Measurements from ENCODE around the gene TOMM7.
"Not testable (repeated sequence)": the region's sequence is repeated elsewhere in the genome, so short reads cannot be mapped to it uniquely, and the experiment has no call there.

The TOMM7 gene

DNA sequence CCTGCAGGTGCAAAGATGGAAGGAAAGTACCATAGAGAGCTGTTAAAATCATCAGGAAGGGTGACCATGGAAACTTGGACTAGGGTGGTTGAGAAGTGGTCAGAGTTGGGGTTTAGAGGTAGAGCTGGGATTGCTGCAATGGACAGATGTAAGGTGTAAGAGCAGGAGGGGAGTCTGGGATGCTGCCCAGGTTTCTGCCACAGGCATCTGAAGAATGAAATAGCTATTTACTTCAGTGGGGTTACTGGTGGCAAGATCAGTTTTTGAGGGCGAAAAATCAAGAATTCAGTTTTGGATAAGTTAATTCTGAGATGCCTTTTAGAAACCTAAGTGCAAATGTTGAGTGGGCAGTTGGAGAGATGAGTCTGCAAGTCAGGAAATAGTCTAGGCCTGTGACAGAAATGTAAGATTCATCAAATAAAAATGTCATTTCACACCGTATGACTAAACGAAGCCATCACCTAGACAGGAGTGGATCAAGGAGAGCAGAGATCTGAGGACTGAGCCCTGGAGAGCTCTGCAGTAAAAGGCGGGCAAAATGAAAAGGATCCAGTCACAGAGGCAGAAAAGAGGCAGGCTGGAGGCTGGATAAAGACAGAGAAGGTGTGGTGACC, 22.7 kb upstream of the TOMM7 start:
- Mint-ChIP-seq H3K36me3 (no peaks in the 10 kb centered on the region), H3K4me1 (no peaks in the 10 kb centered on the region), H3K27ac (no peak overlapping the region), H3K27me3 (no peaks in the 10 kb centered on the region), H3K4me3 (no peak overlapping the region), H3K9me3 (no peaks in the 10 kb centered on the region)
- DNase-seq (ENCODE audit: low spot score in 2 of 2) (no peak), ATAC-seq (ENCODE audit: low read depth) (no peak)

DNA sequence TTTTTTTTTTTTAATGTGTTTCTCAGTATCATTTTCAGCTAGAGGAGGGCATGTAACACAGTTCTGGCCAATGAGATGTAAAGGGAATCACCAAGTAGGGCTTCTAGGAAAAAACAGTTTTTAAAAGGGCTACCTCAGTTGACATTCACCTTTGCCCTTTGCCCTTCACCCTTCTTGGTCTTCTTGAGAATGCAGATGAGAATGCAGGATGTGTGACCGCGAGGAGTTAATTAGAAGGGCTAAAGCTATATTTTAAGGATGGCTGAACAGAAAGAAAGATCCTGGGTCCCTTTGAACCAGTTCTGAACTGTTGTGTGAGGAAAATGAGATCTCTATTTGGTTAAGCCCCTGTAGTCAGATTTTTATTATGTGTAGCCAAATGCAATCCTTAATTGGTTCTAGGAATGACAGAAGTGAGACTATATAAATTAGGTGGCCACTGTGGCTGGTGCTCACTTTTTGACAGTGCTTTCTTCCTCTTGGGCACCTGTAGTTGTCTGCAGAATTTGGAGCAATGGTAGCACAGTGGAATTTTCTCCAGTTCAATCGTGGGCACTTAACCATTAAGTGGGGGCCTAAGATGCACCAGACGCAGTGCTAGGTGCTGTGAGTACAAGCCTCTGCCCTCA, 21.1 kb upstream of the TOMM7 start:
- no peaks in the 10 kb centered on the region for H3K9me3 Mint-ChIP-seq
- H3K4me1 Mint-ChIP-seq: no peaks in the 10 kb centered on the region
- H3K4me3 Mint-ChIP-seq: no peak overlapping the region
- no peaks in the 10 kb centered on the region for H3K36me3 Mint-ChIP-seq
- DNase-seq (ENCODE audit: low spot score in 2 of 2) (no peak), ATAC-seq (ENCODE audit: low read depth) (no peak)
- no peak overlapping the region for H3K27ac Mint-ChIP-seq
- H3K27me3 Mint-ChIP-seq: peaks cover 2% of the 10 kb centered on the region

DNA sequence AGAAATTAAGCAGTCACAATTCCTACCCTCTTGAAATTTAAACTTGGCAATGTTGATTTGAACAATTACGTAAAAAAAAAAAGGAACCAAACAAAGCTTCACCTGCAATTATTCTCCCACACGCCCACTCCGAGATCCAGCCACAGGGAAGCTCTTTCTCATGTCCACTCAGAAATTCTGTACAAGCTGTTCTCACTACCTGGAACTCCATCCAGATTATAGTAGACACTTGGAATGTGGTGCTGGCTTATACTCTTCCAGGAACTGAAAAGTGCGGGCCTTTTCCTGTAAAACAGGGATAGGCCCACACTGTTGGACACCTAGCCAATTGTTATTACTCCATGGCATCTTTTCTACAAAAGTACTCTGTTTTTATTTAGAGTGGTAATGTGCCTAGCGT, 20.3 kb upstream of the TOMM7 start:
- ATAC-seq (ENCODE audit: low read depth): no peak
- Mint-ChIP-seq H3K27ac (no peak overlapping the region), H3K27me3 (peaks cover 3% of the 10 kb centered on the region), H3K4me3 (no peak overlapping the region), H3K9me3 (no peaks in the 10 kb centered on the region), H3K4me1 (no peaks in the 10 kb centered on the region), H3K36me3 (no peaks in the 10 kb centered on the region)
- DNase-seq (ENCODE audit: low spot score in 2 of 2): no peak

DNA sequence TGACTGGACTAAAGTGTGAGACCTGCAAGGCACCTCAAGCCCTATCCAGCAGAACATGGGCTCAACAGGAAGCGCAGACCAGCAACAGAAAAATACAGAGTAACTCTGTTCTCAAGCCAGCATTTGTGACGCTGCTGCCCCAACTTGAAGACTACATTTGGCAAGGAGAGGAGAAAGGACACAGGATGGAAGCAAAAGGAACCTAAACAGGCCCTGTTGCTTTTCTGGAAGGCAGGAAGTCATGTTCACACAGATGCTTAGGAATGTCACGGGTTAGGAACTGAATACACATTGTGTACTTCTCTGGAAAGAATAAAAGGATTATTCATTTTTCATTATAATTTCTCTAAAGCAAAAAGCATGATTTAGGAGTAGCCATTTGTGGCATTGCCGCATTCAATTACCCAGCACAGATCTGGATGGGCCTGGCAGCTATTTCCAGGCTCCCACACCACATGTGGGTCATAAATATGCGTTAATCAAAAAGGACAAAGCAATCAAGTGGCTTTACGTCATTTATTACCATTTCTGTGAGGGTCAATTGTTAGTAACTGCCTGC, 19.8 kb upstream of the TOMM7 start:
- Mint-ChIP-seq H3K27ac (no peak overlapping the region), H3K4me1 (no peaks in the 10 kb centered on the region), H3K36me3 (no peaks in the 10 kb centered on the region), H3K9me3 (no peaks in the 10 kb centered on the region), H3K27me3 (peaks cover 5% of the 10 kb centered on the region), H3K4me3 (no peak overlapping the region)
- DNase-seq (ENCODE audit: low spot score in 2 of 2) (no peak), ATAC-seq (ENCODE audit: low read depth) (no peak)

DNA sequence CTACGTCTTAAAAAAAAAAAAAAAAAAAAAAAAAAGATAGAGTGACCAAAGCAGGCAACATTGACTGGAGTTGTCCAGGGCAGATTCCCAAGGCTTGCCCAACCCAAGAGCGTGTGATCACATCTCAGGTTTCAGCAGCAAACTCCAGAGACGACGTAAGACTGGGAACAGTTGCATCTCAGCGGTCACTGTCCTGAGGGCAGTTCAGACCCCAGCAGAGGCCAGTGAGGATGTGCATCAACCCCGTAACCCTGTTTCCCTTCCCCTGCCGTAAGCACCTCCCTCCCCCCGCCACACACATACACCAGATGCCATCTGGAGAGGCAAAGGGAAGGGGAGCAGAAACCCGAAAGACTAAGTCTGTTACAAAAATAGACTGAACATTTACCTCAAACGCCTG, 19.3 kb upstream of the TOMM7 start:
- ATAC-seq (ENCODE audit: low read depth) (no peak), DNase-seq (ENCODE audit: low spot score in 2 of 2) (no peak)
- no peak overlapping the region for H3K27ac Mint-ChIP-seq
- H3K27me3 Mint-ChIP-seq: peaks cover 5% of the 10 kb centered on the region
- H3K4me3 Mint-ChIP-seq: no peak overlapping the region
- no peaks in the 10 kb centered on the region for H3K9me3 Mint-ChIP-seq
- no peaks in the 10 kb centered on the region for H3K36me3 Mint-ChIP-seq
- no peaks in the 10 kb centered on the region for H3K4me1 Mint-ChIP-seq

DNA sequence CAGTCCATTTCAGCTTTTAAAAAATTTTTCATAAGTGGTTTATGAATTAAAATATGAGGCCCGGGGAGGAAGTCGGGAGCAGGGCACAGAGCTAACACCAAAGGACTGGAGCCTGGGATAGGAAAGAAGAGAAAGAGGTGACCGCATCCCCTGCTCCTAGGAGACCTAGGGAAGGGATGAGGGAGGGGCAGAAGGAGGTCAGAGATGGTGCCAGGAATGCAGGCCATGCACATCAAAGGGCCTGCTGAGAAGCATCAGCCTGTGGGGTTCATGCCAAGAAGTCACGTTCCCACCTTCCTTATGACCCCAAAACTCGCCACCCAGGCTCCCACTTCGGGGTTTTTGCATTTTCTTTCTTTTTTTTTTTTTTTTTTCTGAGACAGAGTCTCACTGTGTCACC, 14.7 kb upstream of the TOMM7 start:
- Mint-ChIP-seq H3K4me1 (no peaks in the 10 kb centered on the region), H3K9me3 (no peaks in the 10 kb centered on the region), H3K36me3 (no peaks in the 10 kb centered on the region), H3K27me3 (peaks cover 7% of the 10 kb centered on the region), H3K4me3 (no peak overlapping the region), H3K27ac (no peak overlapping the region)
- no peak for ATAC-seq (ENCODE audit: low read depth)
- no peak for DNase-seq (ENCODE audit: low spot score in 2 of 2)

DNA sequence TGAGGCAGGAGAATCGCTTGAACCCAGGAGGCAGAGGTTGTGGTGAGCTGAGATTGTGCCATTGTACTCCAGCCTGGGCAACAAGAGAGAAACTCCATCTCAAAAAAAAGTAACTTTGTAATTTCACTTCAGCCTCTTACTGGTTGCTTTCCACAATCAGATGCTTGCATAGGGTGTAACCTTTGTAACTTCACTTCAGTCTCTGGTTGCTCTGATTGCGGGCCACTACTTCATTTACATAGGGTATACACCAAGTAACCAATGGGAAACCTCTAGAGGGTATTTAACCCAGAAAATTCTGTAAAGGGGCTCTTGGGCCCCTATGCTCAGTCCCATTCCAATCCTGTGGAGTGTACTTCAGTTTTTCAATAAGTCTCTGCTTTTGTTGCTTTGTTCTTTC, 13.9 kb upstream of the TOMM7 start:
- not testable (repeated sequence) for H3K4me1 Mint-ChIP-seq; H3K36me3 Mint-ChIP-seq; H3K9me3 Mint-ChIP-seq; ATAC-seq (ENCODE audit: low read depth); H3K4me3 Mint-ChIP-seq; H3K27ac Mint-ChIP-seq; H3K27me3 Mint-ChIP-seq; DNase-seq (ENCODE audit: low spot score in 2 of 2)

DNA sequence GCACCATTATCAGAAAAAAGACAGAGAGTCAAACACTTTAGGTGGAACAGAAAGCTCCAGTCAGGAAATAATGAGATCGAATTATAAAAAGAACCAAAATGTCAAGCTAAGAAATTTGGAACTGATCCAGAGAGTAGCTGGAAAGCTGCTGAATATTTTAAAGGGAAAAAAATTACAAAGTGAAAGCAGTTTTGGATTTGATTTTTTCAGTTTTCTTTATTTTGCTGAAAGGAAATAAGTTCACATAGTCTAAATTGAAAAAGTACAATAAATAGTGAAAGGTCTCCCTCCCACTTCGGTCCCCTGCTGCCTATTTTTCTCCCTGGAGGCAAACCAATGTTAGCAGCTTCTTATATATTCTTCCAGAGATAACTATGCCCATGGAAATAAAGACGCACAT, 11.3 kb upstream of the TOMM7 start:
- Mint-ChIP-seq H3K36me3 (no peaks in the 10 kb centered on the region), H3K27ac (no peak overlapping the region), H3K4me1 (no peaks in the 10 kb centered on the region), H3K4me3 (no peak overlapping the region), H3K27me3 (peaks cover 8% of the 10 kb centered on the region), H3K9me3 (no peaks in the 10 kb centered on the region)
- DNase-seq (ENCODE audit: low spot score in 2 of 2) (no peak), ATAC-seq (ENCODE audit: low read depth) (no peak)

DNA sequence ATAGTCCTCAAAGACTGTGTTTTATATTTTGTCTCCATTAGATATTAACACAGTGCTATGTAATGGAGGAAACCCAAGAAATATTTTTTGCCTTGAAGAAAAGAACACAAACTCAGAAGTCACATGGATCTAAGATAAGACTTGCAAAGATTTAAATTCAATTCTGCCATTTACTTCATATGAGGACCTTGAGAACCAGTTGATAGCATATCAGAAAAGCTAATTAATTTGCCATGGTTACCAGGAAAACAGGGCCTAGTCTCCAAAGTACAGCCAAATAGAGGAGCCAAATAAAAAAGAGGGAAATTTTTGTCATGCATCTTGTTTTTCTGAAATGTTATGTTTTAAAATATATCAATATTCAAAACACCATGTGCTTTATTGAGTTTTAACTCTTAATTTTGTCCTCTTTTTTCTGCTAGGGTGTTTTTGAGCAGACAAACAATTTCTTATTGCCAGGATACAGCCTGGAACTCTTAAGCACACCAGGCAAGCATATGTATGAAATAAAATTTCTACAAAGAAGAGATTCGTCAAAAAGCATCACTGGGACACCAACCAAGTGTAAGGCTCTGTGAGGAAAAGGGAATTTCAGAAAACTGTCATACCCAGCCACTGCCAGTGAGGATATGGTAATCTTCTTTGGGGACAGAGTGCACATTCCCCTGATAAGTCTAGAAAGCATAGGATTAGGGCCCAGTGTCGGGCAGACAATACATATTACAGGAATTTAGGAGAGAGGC, 10.6 kb upstream of the TOMM7 start:
- peaks cover 8% of the 10 kb centered on the region for H3K27me3 Mint-ChIP-seq
- ATAC-seq (ENCODE audit: low read depth) (no peak), DNase-seq (ENCODE audit: low spot score in 2 of 2) (no peak)
- H3K27ac Mint-ChIP-seq: no peak overlapping the region
- no peaks in the 10 kb centered on the region for H3K9me3 Mint-ChIP-seq
- no peaks in the 10 kb centered on the region for H3K36me3 Mint-ChIP-seq
- H3K4me1 Mint-ChIP-seq: no peaks in the 10 kb centered on the region
- H3K4me3 Mint-ChIP-seq: no peak overlapping the region

DNA sequence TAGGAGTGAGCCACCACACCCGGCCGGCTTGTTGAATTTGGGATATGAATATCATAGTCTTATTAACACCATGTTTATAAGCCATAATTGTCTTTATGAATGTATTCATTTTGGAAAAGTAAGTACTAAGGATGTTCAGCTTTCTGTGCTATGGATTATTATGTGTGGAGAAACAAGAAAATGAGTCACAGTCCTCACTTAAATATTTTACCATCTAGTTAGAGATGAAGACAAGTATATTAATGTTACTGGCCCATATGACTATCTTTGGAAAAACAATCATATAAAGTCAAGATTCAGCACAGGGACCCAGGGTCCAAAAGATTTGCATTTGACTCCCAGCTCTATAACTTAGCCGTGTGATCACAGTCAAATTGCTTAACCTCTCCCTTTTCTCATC, 9.8 kb upstream of the TOMM7 start:
- H3K36me3 Mint-ChIP-seq: no peaks in the 10 kb centered on the region
- H3K4me1 Mint-ChIP-seq: no peaks in the 10 kb centered on the region
- no peak overlapping the region for H3K4me3 Mint-ChIP-seq
- no peaks in the 10 kb centered on the region for H3K9me3 Mint-ChIP-seq
- no peak overlapping the region for H3K27ac Mint-ChIP-seq
- peaks cover 6% of the 10 kb centered on the region for H3K27me3 Mint-ChIP-seq
- no peak for DNase-seq (ENCODE audit: low spot score in 2 of 2)
- no peak for ATAC-seq (ENCODE audit: low read depth)

DNA sequence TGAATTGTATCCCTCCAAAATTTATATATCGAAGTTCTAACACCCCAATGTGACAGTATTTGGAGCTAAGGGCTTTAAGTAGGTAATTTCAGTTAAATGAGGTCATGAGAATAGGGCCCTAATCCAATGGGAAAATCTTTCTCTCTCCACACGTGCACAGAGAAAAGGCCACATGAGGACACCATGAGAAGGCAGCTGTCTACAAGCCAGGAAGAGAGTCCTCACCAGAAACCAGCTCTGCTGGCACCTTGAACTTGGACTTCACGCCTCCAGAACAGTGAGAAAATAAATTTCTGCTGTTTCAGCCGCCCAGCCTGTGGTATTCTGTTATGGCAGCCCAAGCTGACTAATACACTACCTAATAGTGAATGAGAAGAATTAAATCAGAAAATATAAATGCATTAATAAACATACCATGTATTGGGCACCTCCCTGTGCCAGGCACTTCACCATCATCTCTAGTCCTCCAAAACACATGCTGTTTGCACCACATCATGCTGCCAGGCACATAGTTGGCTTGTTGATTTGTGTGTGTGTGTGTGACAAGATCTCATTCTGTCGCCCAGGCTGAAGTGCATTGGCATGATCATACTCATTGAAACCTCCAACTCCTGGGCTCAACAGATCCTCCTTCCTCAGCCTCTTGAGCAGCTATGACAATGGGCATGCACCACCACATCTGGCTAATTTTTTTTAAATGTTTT, 9.1 kb upstream of the TOMM7 start:
- no peak for DNase-seq (ENCODE audit: low spot score in 2 of 2)
- Mint-ChIP-seq H3K27me3 (peaks cover 6% of the 10 kb centered on the region), H3K4me1 (no peaks in the 10 kb centered on the region), H3K9me3 (no peaks in the 10 kb centered on the region), H3K4me3 (no peak overlapping the region), H3K27ac (no peak overlapping the region), H3K36me3 (no peaks in the 10 kb centered on the region)
- no peak for ATAC-seq (ENCODE audit: low read depth)

DNA sequence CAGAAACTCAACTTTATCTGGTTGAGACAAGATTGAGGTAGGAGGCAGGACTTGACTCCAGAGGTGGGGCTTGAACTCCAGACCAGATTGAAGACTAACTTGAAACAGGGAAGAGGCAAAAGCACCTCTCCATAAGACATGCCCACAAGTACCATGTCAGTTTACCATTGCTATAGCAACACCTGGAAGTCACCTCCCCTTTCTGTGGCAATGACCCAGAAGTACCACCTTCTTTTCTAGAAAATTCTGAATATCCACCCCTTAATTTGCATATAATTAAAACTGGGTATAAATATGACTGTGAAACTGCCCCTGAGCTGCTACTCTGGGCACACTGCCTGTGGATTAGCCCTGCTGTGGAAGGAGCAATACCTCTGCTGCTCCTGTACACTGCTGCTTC, 4.9 kb upstream of the TOMM7 start:
- Mint-ChIP-seq H3K27me3 (peaks cover 4% of the 10 kb centered on the region), H3K27ac (no peak overlapping the region), H3K9me3 (no peaks in the 10 kb centered on the region), H3K4me1 (peaks cover 1% of the 10 kb centered on the region), H3K36me3 (peaks cover 1% of the 10 kb centered on the region), H3K4me3 (no peak overlapping the region)
- DNase-seq (ENCODE audit: low spot score in 2 of 2) (no peak), ATAC-seq (ENCODE audit: low read depth) (no peak)

DNA sequence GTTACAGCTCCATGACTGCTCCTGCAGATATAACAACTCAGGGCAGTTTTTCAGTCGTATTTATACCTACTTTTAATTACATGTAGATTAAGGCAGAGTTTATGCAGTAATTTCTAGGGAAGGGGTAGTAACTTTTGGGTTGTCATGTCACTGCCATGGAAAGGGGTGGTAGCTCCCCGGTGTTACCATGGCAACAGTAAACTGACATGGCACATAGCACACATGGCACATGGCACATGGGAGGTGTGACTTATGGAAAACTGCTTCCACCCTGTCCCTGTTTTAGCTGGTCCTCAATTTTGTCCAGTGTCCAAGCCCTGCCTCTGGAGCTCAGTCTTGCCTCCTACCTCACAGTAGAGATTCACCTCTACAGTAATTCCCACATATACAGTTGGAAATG, 3.9 kb upstream of the TOMM7 start:
- Mint-ChIP-seq H3K27ac (no peak overlapping the region), H3K4me3 (no peak overlapping the region), H3K27me3 (peaks cover 4% of the 10 kb centered on the region), H3K9me3 (no peaks in the 10 kb centered on the region), H3K36me3 (peaks cover 2% of the 10 kb centered on the region), H3K4me1 (peaks cover 3% of the 10 kb centered on the region)
- DNase-seq (ENCODE audit: low spot score in 2 of 2): no peak
- no peak for ATAC-seq (ENCODE audit: low read depth)

DNA sequence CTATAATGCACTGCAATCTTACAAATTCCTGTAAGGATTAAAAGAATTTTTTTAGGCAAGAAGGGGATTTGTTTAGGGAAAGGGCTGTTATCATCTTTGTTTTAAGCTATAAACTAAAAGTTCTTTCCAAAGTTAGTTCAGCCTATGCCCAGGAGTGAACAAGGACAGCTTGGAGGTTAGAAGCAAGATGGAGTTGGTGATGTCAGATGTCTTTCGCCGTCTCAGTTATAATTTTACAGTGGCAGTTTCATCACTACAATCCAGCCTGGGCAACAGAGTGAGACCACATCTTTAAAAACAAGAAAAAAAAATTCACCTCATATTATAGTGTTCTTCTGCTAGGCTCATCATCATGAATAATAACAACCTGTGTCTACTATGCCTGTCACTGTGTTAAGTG, 2.1 kb upstream of the TOMM7 start:
- ATAC-seq (ENCODE audit: low read depth): no peak
- Mint-ChIP-seq H3K36me3 (peaks cover 2% of the 10 kb centered on the region), H3K27me3 (peaks cover 1% of the 10 kb centered on the region), H3K27ac (no peak overlapping the region), H3K4me3 (no peak overlapping the region), H3K9me3 (no peaks in the 10 kb centered on the region), H3K4me1 (peaks cover 11% of the 10 kb centered on the region)
- no peak for DNase-seq (ENCODE audit: low spot score in 2 of 2)

Data from memory B cell (primary cell).